ACC112 (cell line): Measurements from ENCODE around the gene FOSB.

Source experiments
- H2AFZ ChIP-seq: fragments of 200-600 bp; sonication (generic); one replicate; pipeline ENCODE4 v1.6.0; 2017; ENCODE audit warnings: antibody characterized with exemption, low read length; ENCODE audit not compliant: unreplicated experiment
- H3K27ac ChIP-seq: fragments of 200-600 bp; sonication (generic); 2 replicates; pipeline ENCODE4 v1.5.1; 2014; ENCODE audit warnings: low read depth, mild to moderate bottlenecking, antibody characterized with exemption, low read length, moderate library complexity
- H3K27me3 ChIP-seq: fragments of 200-600 bp; sonication (generic); 2 replicates; pipeline ENCODE4 v1.6.1; 2014; ENCODE audit warnings: mild to moderate bottlenecking, antibody characterized with exemption, low read length, moderate library complexity, mixed read lengths; ENCODE audit not compliant: insufficient read depth
- H3K36me3 ChIP-seq: fragments of 200-600 bp; sonication (generic); 2 replicates; pipeline ENCODE4 v1.6.1; 2016; ENCODE audit warnings: mild to moderate bottlenecking, antibody characterized with exemption, low read length, moderate library complexity, mixed read lengths; ENCODE audit not compliant: insufficient read depth
- H3K4me1 ChIP-seq: fragments of 200-600 bp; sonication (generic); one replicate; pipeline ENCODE4 v1.6.1; 2016; ENCODE audit warnings: low read length, mixed read lengths; ENCODE audit not compliant: insufficient read depth, unreplicated experiment, control insufficient read depth
- H3K4me3 ChIP-seq: fragments of 200-600 bp; sonication (generic); 2 replicates; pipeline ENCODE4 v1.5.1; 2014; ENCODE audit warnings: mild to moderate bottlenecking, low read depth, low read length
- H3K79me2 ChIP-seq: fragments of 200-600 bp; sonication (generic); one replicate; pipeline ENCODE4 v1.6.0; 2016; ENCODE audit warnings: low read length; ENCODE audit not compliant: control insufficient read depth, unreplicated experiment, insufficient read depth

FOSB gene

GRCh38 chr19:45488708-45489107 is 20.9 kb downstream of the FOSB start:
- Histone ChIP-seq H3K27ac (no peak overlapping the region), H3K36me3 (no peaks in the 10 kb centered on the region), H3K4me3 (no peak overlapping the region), H3K4me1 (no peaks in the 10 kb centered on the region), H3K27me3 (no peaks in the 10 kb centered on the region), H2AFZ (no peak overlapping the region), H3K79me2 (no peaks in the 10 kb centered on the region)

GRCh38 chr19:45489216-45489855 is 21.5 kb downstream of the FOSB start:
- H2AFZ ChIP-seq, result no peak overlapping the region
- H3K4me3 ChIP-seq, result no peak overlapping the region
- H3K36me3 ChIP-seq, result no peaks in the 10 kb centered on the region
- no peaks in the 10 kb centered on the region for H3K4me1 ChIP-seq
- H3K27ac ChIP-seq, result no peak overlapping the region
- H3K27me3 ChIP-seq, result no peaks in the 10 kb centered on the region
- no peaks in the 10 kb centered on the region for H3K79me2 ChIP-seq

GRCh38 chr19:45492137-45492626 is 24.4 kb downstream of the FOSB start:
- no peaks in the 10 kb centered on the region for H3K36me3 ChIP-seq
- no peaks in the 10 kb centered on the region for H3K4me1 ChIP-seq
- H3K79me2 ChIP-seq, result no peaks in the 10 kb centered on the region
- H3K27ac ChIP-seq, result no peak overlapping the region
- H2AFZ ChIP-seq, result no peak overlapping the region
- no peaks in the 10 kb centered on the region for H3K27me3 ChIP-seq
- H3K4me3 ChIP-seq, result peak overlapping the region; percentile 78; the same call in 1 of the 2 replicates

GRCh38 chr19:45492627-45493470 is 25.1 kb downstream of the FOSB start:
- Histone ChIP-seq H2AFZ (peak overlapping the region; percentile 92), H3K4me3 (peak overlapping the region; percentile 78), H3K79me2 (no peaks in the 10 kb centered on the region), H3K27me3 (no peaks in the 10 kb centered on the region), H3K36me3 (no peaks in the 10 kb centered on the region), H3K27ac (0 out of 2 replicates have a peak overlapping the region, but pooled peaks have one; percentile 26), H3K4me1 (peaks cover 2% of the 10 kb centered on the region)

- no peaks in the 10 kb centered on the region for H3K36me3 ChIP-seq
- peaks cover 3% of the 10 kb centered on the region for H3K4me1 ChIP-seq
- H2AFZ ChIP-seq, result no peak overlapping the region
- H3K27ac ChIP-seq, result no peak overlapping the region
- H3K4me3 ChIP-seq, result no peak overlapping the region
- no peaks in the 10 kb centered on the region for H3K79me2 ChIP-seq
- no peaks in the 10 kb centered on the region for H3K27me3 ChIP-seq
These were observed 26.6 kb downstream of the FOSB start for GRCh38 chr19:45494261-45494916.

- Histone ChIP-seq H3K4me1 (peaks cover 3% of the 10 kb centered on the region), H3K27ac (no peak overlapping the region), H3K27me3 (no peaks in the 10 kb centered on the region), H3K4me3 (no peak overlapping the region), H2AFZ (no peak overlapping the region), H3K36me3 (no peaks in the 10 kb centered on the region), H3K79me2 (no peaks in the 10 kb centered on the region)
These were observed 27.4 kb downstream of the FOSB start for GRCh38 chr19:45495178-45495577.

- Histone ChIP-seq H3K4me1 (peaks cover 3% of the 10 kb centered on the region), H3K4me3 (peak overlapping the region; percentile 77), H2AFZ (peak overlapping the region; percentile 85)
These were observed 28.7 kb downstream of the FOSB start for GRCh38 chr19:45496349-45496953.

GRCh38 chr19:45497791-45498190 is 30.0 kb downstream of the FOSB start:
- Histone ChIP-seq H3K36me3 (no peaks in the 10 kb centered on the region), H3K4me3 (no peak overlapping the region), H3K27me3 (no peaks in the 10 kb centered on the region), H3K27ac (no peak overlapping the region), H3K79me2 (no peaks in the 10 kb centered on the region), H3K4me1 (peaks cover 3% of the 10 kb centered on the region), H2AFZ (no peak overlapping the region)

More at GRCh38 chr19:45496349-45496953, 28.7 kb downstream of the FOSB start:
- no peaks in the 10 kb centered on the region for H3K36me3 ChIP-seq
- no peaks in the 10 kb centered on the region for H3K79me2 ChIP-seq
- H3K27ac ChIP-seq, result no peak overlapping the region
- no peaks in the 10 kb centered on the region for H3K27me3 ChIP-seq

- Histone ChIP-seq H3K79me2 (no peaks in the 10 kb centered on the region), H3K36me3 (no peaks in the 10 kb centered on the region), H3K27me3 (no peaks in the 10 kb centered on the region), H3K27ac (no peak within 1 kb of the TSS), H3K4me3 (peak within 1 kb of the TSS; percentile 77), H3K4me1 (peaks cover 3% of the 10 kb centered on the region), H2AFZ (peak within 1 kb of the TSS; percentile 60)
These were observed 30.8 kb downstream of the FOSB start, which contains the start of gene PPM1N for GRCh38 chr19:45498411-45499195. Gene PPM1N, plus strand, starts transcription at chr19:45498443. Its CDS starts 30 bp downstream, at chr19:45498473.
